HG03439 (cell line): Measurements from ENCODE around the gene SLC39A11.

ENCODE experiments used
- ATAC-seq: cut with Tn5 transposase; IDR thresholded peaks from one replicate; pipeline ENCODE4 v1.9.1; 2021; ENCODE audit warnings: mild to moderate bottlenecking, moderate library complexity; ENCODE audit not compliant: unreplicated experiment

Gene SLC39A11

GRCh38 chr17:72667096-72668063 is 425.1 kb downstream of the SLC39A11 start:
- no peak for ATAC-seq

- ATAC-seq = no peak
These were observed 426.3 kb downstream of the SLC39A11 start for GRCh38 chr17:72665852-72666851.

- no peak for ATAC-seq
These were observed 429.7 kb downstream of the SLC39A11 start for GRCh38 chr17:72662827-72663190.

- no peak for ATAC-seq
These were observed 430.3 kb downstream of the SLC39A11 start for GRCh38 chr17:72661945-72662826.

GRCh38 chr17:72661116-72661944 is 431.2 kb downstream of the SLC39A11 start:
- ATAC-seq = no peak

- ATAC-seq = no peak
These were observed 432.0 kb downstream of the SLC39A11 start for GRCh38 chr17:72660274-72661115.

- ATAC-seq = no peak
These were observed 432.7 kb downstream of the SLC39A11 start for GRCh38 chr17:72659811-72660210.

GRCh38 chr17:72658675-72659074 is 433.8 kb downstream of the SLC39A11 start:
- no peak for ATAC-seq

GRCh38 chr17:72657467-72658317 is 434.8 kb downstream of the SLC39A11 start:
- ATAC-seq = no peak

GRCh38 chr17:72656130-72656763 is 436.2 kb downstream of the SLC39A11 start:
- no peak for ATAC-seq

- no peak for ATAC-seq
These were observed 437.8 kb downstream of the SLC39A11 start for GRCh38 chr17:72654706-72655105.

GRCh38 chr17:72651988-72652387 is 440.5 kb downstream of the SLC39A11 start:
- ATAC-seq = no peak

GRCh38 chr17:72648702-72649101 is 443.8 kb downstream of the SLC39A11 start:
- no peak for ATAC-seq

- ATAC-seq = no peak
These were observed 446.3 kb downstream of the SLC39A11 start for GRCh38 chr17:72646176-72646575.

- no peak for ATAC-seq
These were observed 448.0 kb downstream of the SLC39A11 start for GRCh38 chr17:72644492-72644891.

- no peak for ATAC-seq
These were observed 448.8 kb downstream of the SLC39A11 start for GRCh38 chr17:72643575-72644216.

GRCh38 chr17:72642720-72643119 is 449.8 kb downstream of the SLC39A11 start:
- no peak for ATAC-seq
